Left lung (tissue), 10 donors: ENCODE measurements around the gene MAGI1. TPM values are rescaled to one million over a fixed set of nuclear protein-coding genes. Genes with fewer than 3 reads are reported as not detected.

Experiments used
- ATAC-seq: fragments of 200-7000 bp; cut with Tn5 transposase; one replicate; pipeline ENCODE4 v1.9.1; 2020; ENCODE audit warnings: moderate library complexity
- DNase-seq, 4 donors: peaks; one replicate each; pipeline ENCODE4 v3.0.0-alpha.2; 2013 to 2020
- H3K27ac ChIP-seq, 2 donors: fragments of 200-600 bp; sonication (generic) in 1 of 2; one replicate each; pipeline versions ENCODE4 v1.5.0 to v1.8.0; 2020 to 2021
- H3K27me3 ChIP-seq, 2 donors: fragments of 200-600 bp; sonication (generic) in 1 of 2; one replicate each; pipeline versions ENCODE4 v1.5.0 to v1.8.0; 2020 to 2021
- H3K36me3 ChIP-seq, 2 donors: fragments of 200-600 bp; sonication (generic) in 1 of 2; one replicate each; pipeline versions ENCODE4 v1.5.0 to v1.8.0; 2020 to 2021
- H3K4me1 ChIP-seq, 2 donors: fragments of 200-600 bp; one replicate each; pipeline ENCODE4 v1.8.0; 2021
- H3K4me3 ChIP-seq, 2 donors: fragments of 200-600 bp; sonication (generic) in 1 of 2; one replicate each; pipeline versions ENCODE4 v1.5.0 to v1.8.0; 2020 to 2021; ENCODE audit warnings: mild to moderate bottlenecking in 1 of 2
- H3K9me3 ChIP-seq, 2 donors: fragments of 200-600 bp; sonication (generic) in 1 of 2; one replicate each; pipeline versions ENCODE4 v1.5.0 to v1.8.0; 2020 to 2021
- intact Hi-C, 2 donors: fragments of 100-400 bp; cut with DNase I; formaldehyde crosslinking; loops; one replicate each; pipeline versions ENCODE4 v1.11.2 to v1.14.2; 2022
- polyA plus RNA-seq, 6 donors: library from polyadenylated mRNA; unstranded; fragments of 120-200 nt; gene quantifications; one replicate each; pipeline ENCODE4 v1.2.1, GENCODE V29; 2013; ENCODE audit not compliant: insufficient read length in 6 of 6
- total RNA-seq, 2 donors: library from RNA; stranded (reverse); fragmentation: NEBNext Ultra II Directional; extraction: Animal tissue kit (Norgen Biotek cat#: 25700); gene quantifications; one replicate each; pipeline ENCODE4 v1.2.1, GENCODE V29; 2021
- TF ChIP-seq, protein P1 (sequence below), 2 donors: fragments of 200-600 bp; sonication (generic) in 1 of 2; IDR thresholded peaks; one replicate each; pipeline versions ENCODE4 v1.5.0 to v1.8.0; 2021; ENCODE audit warnings: antibody characterized with exemption in 2 of 2
- donor health status: DM: no; HTN: yes; CAD: no.
- donor health status: DM: no; HTN: no; CAD: no.

The MAGI1 gene
- total and polyA plus RNA-seq, 8 donors = 25.4 to 32.0 (median 28.7) TPM

- TF ChIP-seq, protein P1, sequence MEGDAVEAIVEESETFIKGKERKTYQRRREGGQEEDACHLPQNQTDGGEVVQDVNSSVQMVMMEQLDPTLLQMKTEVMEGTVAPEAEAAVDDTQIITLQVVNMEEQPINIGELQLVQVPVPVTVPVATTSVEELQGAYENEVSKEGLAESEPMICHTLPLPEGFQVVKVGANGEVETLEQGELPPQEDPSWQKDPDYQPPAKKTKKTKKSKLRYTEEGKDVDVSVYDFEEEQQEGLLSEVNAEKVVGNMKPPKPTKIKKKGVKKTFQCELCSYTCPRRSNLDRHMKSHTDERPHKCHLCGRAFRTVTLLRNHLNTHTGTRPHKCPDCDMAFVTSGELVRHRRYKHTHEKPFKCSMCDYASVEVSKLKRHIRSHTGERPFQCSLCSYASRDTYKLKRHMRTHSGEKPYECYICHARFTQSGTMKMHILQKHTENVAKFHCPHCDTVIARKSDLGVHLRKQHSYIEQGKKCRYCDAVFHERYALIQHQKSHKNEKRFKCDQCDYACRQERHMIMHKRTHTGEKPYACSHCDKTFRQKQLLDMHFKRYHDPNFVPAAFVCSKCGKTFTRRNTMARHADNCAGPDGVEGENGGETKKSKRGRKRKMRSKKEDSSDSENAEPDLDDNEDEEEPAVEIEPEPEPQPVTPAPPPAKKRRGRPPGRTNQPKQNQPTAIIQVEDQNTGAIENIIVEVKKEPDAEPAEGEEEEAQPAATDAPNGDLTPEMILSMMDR (IDR thresholded peaks at IDR 0.05) = no peak
Observed at GRCh38 chr3:66001626-66002025, 37.1 kb downstream of the MAGI1 start.

DNA sequence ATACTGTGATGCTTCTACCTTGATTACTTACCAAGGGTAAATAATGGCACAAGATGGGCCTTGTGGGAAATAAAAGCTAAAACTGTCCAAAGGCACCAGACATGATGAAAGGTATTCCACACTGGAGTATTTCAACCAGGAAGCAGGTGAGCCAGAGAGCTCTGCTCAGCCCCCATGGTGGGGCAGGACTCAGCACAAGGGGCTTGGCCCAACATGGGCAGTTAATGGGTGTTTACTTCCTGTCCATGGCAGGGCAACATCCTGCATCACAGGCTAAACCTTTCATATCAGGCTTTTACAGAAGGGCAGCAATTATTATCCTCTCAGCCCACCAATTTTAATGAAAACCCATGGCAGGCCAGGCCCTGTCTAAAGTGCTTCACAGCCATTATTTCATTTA lies 38.2 kb downstream of the MAGI1 start:
- intact Hi-C loops = no loop called here
- DNase-seq = no peak
- TF ChIP-seq, protein P1 (IDR thresholded peaks at IDR 0.05) = no peak
- H3K4me1 ChIP-seq = peaks cover 7 to 16% of the 10 kb centered on the region in 2 donors
- H3K27me3 ChIP-seq = no peaks in the 10 kb centered on the region
- no peaks in the 10 kb centered on the region for H3K36me3 ChIP-seq
- H3K27ac ChIP-seq = peak overlapping the region in 1 of 2 donors; percentile 28
- H3K9me3 ChIP-seq = no peaks in the 10 kb centered on the region
- no peak for ATAC-seq
- H3K4me3 ChIP-seq = no peak overlapping the region

More at GRCh38 chr3:66001626-66002025, 37.1 kb downstream of the MAGI1 start:
- Histone ChIP-seq H3K4me3 (no peak overlapping the region), H3K36me3 (no peaks in the 10 kb centered on the region), H3K9me3 (no peaks in the 10 kb centered on the region), H3K27me3 (no peaks in the 10 kb centered on the region), H3K27ac (peak overlapping the region in 1 of 2 donors; percentile 23), H3K4me1 (peaks cover 6 to 9% of the 10 kb centered on the region in 2 donors)
- ATAC-seq = no peak
- DNase-seq = no peak
- intact Hi-C loops = no loop called here

GRCh38 chr3:65999606-66000005 lies 39.1 kb downstream of the MAGI1 start:
- no peaks in the 10 kb centered on the region for H3K9me3 ChIP-seq
- no peaks in the 10 kb centered on the region for H3K36me3 ChIP-seq
- H3K4me1 ChIP-seq = peaks cover 10 to 20% of the 10 kb centered on the region in 2 donors
- no peak overlapping the region for H3K4me3 ChIP-seq
- DNase-seq (peak in 1 of 4 donors; percentile 50), ATAC-seq (peak; percentile 59)
- no peaks in the 10 kb centered on the region for H3K27me3 ChIP-seq
- H3K27ac ChIP-seq = peak overlapping the region in 1 of 2 donors; percentile 28
- intact Hi-C loops = no loop called here
- TF ChIP-seq, protein P1 (IDR thresholded peaks at IDR 0.05) = no peak

DNA sequence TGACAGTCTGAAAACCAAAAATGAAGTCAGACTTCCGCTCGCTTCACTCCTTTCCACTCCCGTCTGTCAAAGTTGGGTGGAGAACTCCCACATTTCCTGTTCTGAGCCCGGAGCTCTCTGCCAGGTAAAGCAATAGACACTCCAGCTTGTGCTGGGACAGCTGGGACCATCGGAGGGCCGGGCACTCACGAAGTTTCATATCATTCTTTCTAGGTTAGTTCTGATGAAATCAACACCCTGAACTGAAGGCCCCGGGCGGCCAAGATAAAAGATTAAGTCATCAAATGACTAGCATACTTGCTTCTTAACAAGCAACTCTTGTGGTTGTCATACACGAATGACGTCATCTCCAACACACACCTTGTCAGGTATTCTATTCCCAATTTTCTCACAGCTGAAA lies 42.1 kb downstream of the MAGI1 start:
- peak in 3 of 4 donors; percentile 47 to 64 (median 48) for DNase-seq
- TF ChIP-seq, protein P1 (IDR thresholded peaks at IDR 0.05) = no peak

GRCh38 chr3:65995515-65995914 lies 43.2 kb downstream of the MAGI1 start:
- Histone ChIP-seq H3K27me3 (no peaks in the 10 kb centered on the region), H3K27ac (no peak overlapping the region), H3K4me3 (no peak overlapping the region), H3K36me3 (no peaks in the 10 kb centered on the region), H3K4me1 (peaks cover 9 to 20% of the 10 kb centered on the region in 2 donors), H3K9me3 (no peaks in the 10 kb centered on the region)
- DNase-seq = no peak
- intact Hi-C loops = no loop called here
- no peak for ATAC-seq
- TF ChIP-seq, protein P1 (IDR thresholded peaks at IDR 0.05) = no peak

More for the DNA sequence above, 42.1 kb downstream of the MAGI1 start:
- intact Hi-C loops = no loop called here
- Histone ChIP-seq H3K27me3 (no peaks in the 10 kb centered on the region), H3K9me3 (no peaks in the 10 kb centered on the region), H3K27ac (peak overlapping the region; percentile 18 to 41), H3K4me3 (no peak overlapping the region), H3K36me3 (no peaks in the 10 kb centered on the region), H3K4me1 (peaks cover 10 to 20% of the 10 kb centered on the region in 2 donors)
- ATAC-seq = peak; percentile 74
